Endothelial cell of umbilical vein (primary cell): ENCODE results near the gene CPSF3. TPM values are rescaled to one million over a fixed set of nuclear protein-coding genes. Genes with fewer than 3 reads are reported as not detected.

ENCODE experiments used
- BruUV-seq: library from RNA; stranded (reverse); fragments of 400-500 nt; replicated peaks from 2 replicates; lab custom pipeline; 2021; lab: Mats Ljungman, UMichigan
- CTCF ChIA-PET: fragments of 300-600, 350-600 bp; sonication (Branson Sonifier 250); formaldehyde crosslinking; loops from one replicate; lab custom pipeline; 2021; ENCODE audit warnings: antibody characterized with exemption, inconsistent platforms; lab: Charles Lee
- POLR2A ChIA-PET: fragments of 300-600, 350-600 bp; sonication (Branson Sonifier 250); formaldehyde crosslinking; loops from one replicate; lab custom pipeline; 2021; ENCODE audit warnings: antibody characterized with exemption, inconsistent platforms; lab: Charles Lee
- DNase-seq: peaks from one replicate; pipeline ENCODE4 v3.0.0-alpha.2; 2011; ENCODE audit warnings: low read depth, low spot score
- FAIRE-seq: peaks from 2 replicates; lab custom pipeline; 2011; peaks lifted over from hg19 to GRCh38; lab: Jason Lieb, UNC
- H2AFZ ChIP-seq: 2 replicates; pipeline ENCODE4 v1.6.0; 2012; ENCODE audit warnings: low read depth, low read length, control low read depth, inconsistent platforms
- H3K27ac ChIP-seq: 2 replicates; pipeline ENCODE4 v1.5.1; 2011; ENCODE audit warnings: low read depth, mild to moderate bottlenecking, control low read depth, low read length, moderate library complexity; ENCODE audit not compliant: insufficient read depth
- H3K27me3 ChIP-seq, 2 experiments: 2 replicates each; pipeline versions ENCODE4 v1.6.0 to v1.6.1; 2011; ENCODE audit warnings: low read length in 2 of 2, mixed read lengths in 1 of 2; ENCODE audit not compliant: control insufficient read depth in 2 of 2, insufficient read depth in 2 of 2
- H3K36me3 ChIP-seq, 2 experiments: 2 replicates in 1 of 2; 3 replicates in 1 of 2; pipeline ENCODE4 v1.5.1; 2011; ENCODE audit warnings: low read length in 2 of 2, mild to moderate bottlenecking in 1 of 2, moderate library complexity in 1 of 2; ENCODE audit not compliant: control insufficient read depth in 2 of 2, insufficient read depth in 2 of 2; ENCODE audit errors: extremely low read depth in 1 of 2
- H3K4me1 ChIP-seq: 3 replicates; pipeline ENCODE4 v1.5.1; 2011; ENCODE audit warnings: mild to moderate bottlenecking, low read length; ENCODE audit not compliant: control insufficient read depth, insufficient read depth; ENCODE audit errors: extremely low read depth
- H3K4me2 ChIP-seq: 2 replicates; pipeline ENCODE4 v1.6.1; 2011; ENCODE audit warnings: low read length, control low read depth, mixed read lengths; ENCODE audit not compliant: insufficient read depth
- H3K4me3 ChIP-seq, 3 experiments: fragments of 200-600 bp in 1 of 3; sonication (generic), shearing (Covaris generic) in 1 of 3; replicated peaks in 1 of 3; 2 replicates each; pipeline ENCODE4 v1.5.1; 2011 to 2016; ENCODE audit warnings: control low read depth in 3 of 3, low read length in 3 of 3, mild to moderate bottlenecking in 2 of 3, inconsistent platforms in 1 of 3, low read depth in 1 of 3, moderate library complexity in 1 of 3; ENCODE audit not compliant: insufficient read depth in 1 of 3
- H3K79me2 ChIP-seq: 2 replicates; pipeline ENCODE4 v1.6.0; 2012; ENCODE audit warnings: low read length, inconsistent platforms; ENCODE audit not compliant: control insufficient read depth, insufficient read depth
- H3K9ac ChIP-seq: replicated peaks from 2 replicates; pipeline ENCODE3; 2011; ENCODE audit warnings: low read length, control low read depth; ENCODE audit not compliant: insufficient read depth; ENCODE audit errors: extremely low read depth
- H3K9me1 ChIP-seq: replicated peaks from 3 replicates; pipeline ENCODE4 v1.6.0; 2011; ENCODE audit warnings: mild to moderate bottlenecking, low read length; ENCODE audit not compliant: control insufficient read depth, insufficient read depth; ENCODE audit errors: extremely low read depth
- H3K9me3 ChIP-seq: replicated peaks from 2 replicates; pipeline ENCODE4 v1.5.1; 2012; ENCODE audit warnings: low read length, inconsistent platforms; ENCODE audit not compliant: control insufficient read depth, insufficient read depth
- H4K20me1 ChIP-seq: replicated peaks from 2 replicates; pipeline ENCODE3; 2011; ENCODE audit warnings: mild to moderate bottlenecking, low read length; ENCODE audit not compliant: control insufficient read depth, insufficient read depth; ENCODE audit errors: extremely low read depth
- CTCF ChIP-seq, 2 donors: IDR thresholded peaks; 1 replicate in 1 of 2; 2 replicates in 1 of 2; pipeline ENCODE4 v1.5.1; 2011; ENCODE audit warnings: low read length in 2 of 2, mild to moderate bottlenecking in 2 of 2, moderate library complexity in 2 of 2, control low read depth in 1 of 2, inconsistent platforms in 1 of 2, low read depth in 1 of 2; ENCODE audit not compliant: insufficient read depth in 1 of 2; ENCODE audit errors: extremely low read depth in 1 of 2
- EZH2 ChIP-seq: IDR thresholded peaks from 2 replicates; pipeline ENCODE4 v1.6.1; 2012; ENCODE audit warnings: borderline replicate concordance, low read depth, mild to moderate bottlenecking, moderate library complexity, low read length, inconsistent platforms; ENCODE audit not compliant: severe bottlenecking
- FOS ChIP-seq: IDR thresholded peaks from 2 replicates; pipeline ENCODE4 v1.6.1; 2011; ENCODE audit warnings: mild to moderate bottlenecking, low read length, moderate library complexity, borderline replicate concordance; ENCODE audit not compliant: insufficient read depth
- GATA2 ChIP-seq: IDR thresholded peaks from 2 replicates; pipeline ENCODE4 v1.7.0; 2011; ENCODE audit warnings: low read depth, mild to moderate bottlenecking, moderate library complexity, mixed read lengths, low read length; ENCODE audit not compliant: insufficient read length, insufficient read depth
- JUN ChIP-seq: IDR thresholded peaks from 2 replicates; pipeline ENCODE4 v1.6.1; 2011; ENCODE audit warnings: borderline replicate concordance, low read depth; ENCODE audit not compliant: insufficient read length, insufficient read depth
- MAX ChIP-seq: IDR thresholded peaks from 2 replicates; pipeline ENCODE4 v1.6.1; 2011; ENCODE audit not compliant: insufficient read depth, insufficient read length
- MYC ChIP-seq: IDR thresholded peaks from one replicate; pipeline ENCODE4 v1.6.1; 2011; ENCODE audit warnings: mild to moderate bottlenecking, low read depth, low read length
- POLR2A ChIP-seq: IDR thresholded peaks from 2 replicates; pipeline ENCODE4 v1.6.1; 2012; ENCODE audit warnings: low read depth, mild to moderate bottlenecking, control low read depth, low read length
- POLR2AphosphoS5 ChIP-seq: IDR thresholded peaks from 2 replicates; pipeline ENCODE4 v1.6.1; 2012; ENCODE audit warnings: low read depth, mild to moderate bottlenecking, control low read depth, low read length, moderate library complexity; ENCODE audit not compliant: insufficient read depth
- dilution Hi-C: fragments of 300-500 bp; cut with MboI; formaldehyde crosslinking; loops from one replicate; pipeline ENCODE4 v1.15.0; 2019; ENCODE audit warnings: low sequenced_read_pairs; ENCODE audit not compliant: extremely low pct_ligation_motif_present
- intact Hi-C: fragments of 100-400 bp; cut with micrococcal nuclease; formaldehyde crosslinking; loops from one replicate; pipeline ENCODE4 v1.10.0; 2022
- polyA plus RNA-seq, 4 experiments: library from polyadenylated mRNA; depleted of rRNA in 3 of 4; stranded (reverse) in 3 of 4; unstranded in 1 of 4; fragments of >200 nt; gene quantifications; 2 replicates each; pipeline versions ENCODE4 v1.2.1 to v1.2.3, GENCODE V29; 2011 to 2012; ENCODE audit warnings: missing spikeins in 1 of 4
- total RNA-seq: library from RNA; stranded (reverse); gene quantifications from 2 replicates; pipeline ENCODE4 v1.2.3, GENCODE V29; 2021

CPSF3 gene
- total and polyA plus RNA-seq, 2 donors (not counting 3 experiments of a cell fraction or from before 2014, with no cell fraction given): 13.7 to 35.6 TPM

DNA sequence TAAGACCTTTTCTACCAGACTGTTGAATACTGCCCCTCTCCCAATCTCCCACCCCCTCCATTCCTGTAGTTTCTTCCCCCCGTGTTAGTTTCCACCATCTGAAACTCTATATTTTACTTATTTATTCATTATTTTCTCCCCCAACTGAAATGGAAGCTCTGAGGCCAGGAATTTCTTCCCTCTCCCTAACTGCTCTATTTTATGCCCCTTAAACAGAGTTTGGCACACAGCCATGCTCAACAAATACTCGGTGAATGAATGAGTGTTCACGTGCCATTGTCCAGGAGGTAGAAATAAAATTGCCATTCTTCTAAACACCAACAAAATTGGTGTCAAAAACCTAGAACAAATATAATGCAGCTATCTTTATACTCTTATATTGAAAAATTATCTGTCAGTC is 5.7 kb upstream of the CPSF3 start:
- POLR2A ChIA-PET: interaction anchor here (0.8 kb wide), 1 partner anchor 14 kb away, joined by 3 read pairs; no protein-coding TSS in a partner anchor
- Histone ChIP-seq H3K27me3 (no peaks in the 10 kb centered on the region), H3K36me3 (peaks cover 0 to 6% of the 10 kb centered on the region in 2 experiments), H4K20me1 (no peaks in the 10 kb centered on the region), H3K4me1 (peaks cover 9% of the 10 kb centered on the region), H3K4me3 (no peak overlapping the region), H3K9me3 (no peaks in the 10 kb centered on the region), H2AFZ (no peak overlapping the region), H3K79me2 (peaks cover 60% of the 10 kb centered on the region), H3K4me2 (no peak overlapping the region), H3K9ac (no peak overlapping the region), H3K9me1 (no peaks in the 10 kb centered on the region), H3K27ac (no peak overlapping the region)
- intact Hi-C loops: no loop called here
- CTCF ChIA-PET: interaction anchor here (0.6 to 1.2 kb wide), 2 partner anchors 20 to 51 kb away, joined by 3 read pairs; no protein-coding TSS in a partner anchor
- no TSS peak for BruUV-seq
- peak; percentile 18 for DNase-seq
- TF ChIP-seq POLR2AphosphoS5 (no peak), POLR2A (no peak), JUN (no peak), EZH2 (no peak), MYC (no peak), MAX (no peak), FOS (no peak), GATA2 (no peak), CTCF (IDR thresholded peaks at IDR 0.05; ENCODE audit: extremely low read depth in 1 of 2, insufficient read depth in 1 of 2, low read depth in 1 of 2, low read length in 2 of 2) (no peak)
- dilution Hi-C loops: no loop called here
- FAIRE-seq: no peak
